Panc1 (cell line): ENCODE measurements around the gene ARHGEF7. TPM values are rescaled to one million over a fixed set of nuclear protein-coding genes. Genes with fewer than 3 reads are reported as not detected.

ENCODE experiments used
- ATAC-seq: fragments of 200-7000 bp; cut with Tn5 transposase; 2 replicates; pipeline ENCODE4 v1.9.1; 2020; ENCODE audit warnings: mild to moderate bottlenecking, moderate library complexity
- BruUV-seq: library from RNA; stranded (reverse); fragments of 400-500 nt; replicated peaks from 2 replicates; lab custom pipeline; 2021; lab: Mats Ljungman, UMichigan
- CTCF ChIA-PET: fragments of 300-600 bp; sonication (Branson Sonifier 250); formaldehyde crosslinking; loops from one replicate; lab custom pipeline; 2022; ENCODE audit warnings: antibody characterized with exemption; lab: Charles Lee
- POLR2A ChIA-PET: fragments of 300-600 bp; sonication (Branson Sonifier 250); formaldehyde crosslinking; loops from one replicate; lab custom pipeline; 2022; ENCODE audit warnings: antibody characterized with exemption; lab: Charles Lee
- DNase-seq: peaks from one replicate; pipeline ENCODE4 v3.0.0-alpha.2; 2010; ENCODE audit warnings: low read depth, low spot score
- H3K27ac ChIP-seq: 2 replicates; pipeline ENCODE4 v1.5.1; 2011; ENCODE audit warnings: mild to moderate bottlenecking, low read length, inconsistent platforms
- H3K27me3 ChIP-seq: fragments of 200-500 bp; sonication (Bioruptor generic); 2 replicates; pipeline ENCODE4 v1.6.0; 2014; ENCODE audit warnings: low read length, inconsistent platforms; ENCODE audit not compliant: control insufficient read depth, insufficient read depth
- H3K36me3 ChIP-seq: fragments of 200-500 bp; sonication (Bioruptor generic); 2 replicates; pipeline ENCODE4 v1.5.1; 2014; ENCODE audit warnings: inconsistent platforms, mild to moderate bottlenecking, low read length, moderate library complexity; ENCODE audit not compliant: control insufficient read depth, insufficient read depth
- H3K4me1 ChIP-seq: 2 replicates; pipeline ENCODE4 v1.5.1; 2011; ENCODE audit warnings: inconsistent platforms, mild to moderate bottlenecking, low read length, moderate library complexity; ENCODE audit not compliant: control insufficient read depth, insufficient read depth
- H3K4me3 ChIP-seq, 2 experiments: 2 replicates each; pipeline ENCODE4 v1.5.1; 2011 to 2012; ENCODE audit warnings: low read depth in 2 of 2, low read length in 2 of 2, mild to moderate bottlenecking in 2 of 2, inconsistent platforms in 1 of 2, moderate library complexity in 1 of 2
- H3K9me3 ChIP-seq: fragments of 200-500 bp; sonication (Bioruptor generic); 2 replicates; pipeline ENCODE4 v1.5.1; 2014; ENCODE audit warnings: low read depth, mild to moderate bottlenecking, inconsistent platforms, low read length, moderate library complexity; ENCODE audit not compliant: control insufficient read depth, insufficient read depth
- POLR2AphosphoS5 ChIP-seq: IDR thresholded peaks from 2 replicates; pipeline ENCODE4 v1.6.1; 2012; ENCODE audit warnings: mild to moderate bottlenecking, low read depth, low read length, moderate library complexity
- SIN3A ChIP-seq: IDR thresholded peaks from 2 replicates; pipeline ENCODE4 v1.6.1; 2012; ENCODE audit warnings: low read depth, mild to moderate bottlenecking, low read length, moderate library complexity, borderline replicate concordance; ENCODE audit not compliant: insufficient read depth
- TCF7L2 ChIP-seq: IDR thresholded peaks from 2 replicates; pipeline ENCODE4 v1.6.1; 2011; ENCODE audit warnings: mild to moderate bottlenecking, low read depth, low read length, inconsistent platforms
- in situ Hi-C: cut with HindIII; loops from 2 replicates; pipeline ENCODE4 v1.10.0; 2016; ENCODE audit warnings: low sequenced_read_pairs, low pct_unique_long_range_greater_than_20kb
- intact Hi-C: fragments of 100-400 bp; cut with micrococcal nuclease; formaldehyde crosslinking; loops from one replicate; pipeline ENCODE4 v1.10.0; 2022; ENCODE audit not compliant: unreplicated experiment
- total RNA-seq: library from RNA; stranded (reverse); gene quantifications from one replicate; pipeline ENCODE4 v1.2.1, GENCODE V29; 2021; ENCODE audit not compliant: unreplicated experiment
- TF ChIP-seq, protein P1 (sequence below): fragments of 450-650 bp; IDR thresholded peaks from 2 replicates; pipeline ENCODE4 v1.5.1; 2017; ENCODE audit warnings: mild to moderate bottlenecking
- TF ChIP-seq, protein P2 (sequence below), 2 experiments: IDR thresholded peaks; 2 replicates each; pipeline ENCODE4 v1.6.1; 2011 to 2012; ENCODE audit warnings: low read depth in 2 of 2, control low read depth in 1 of 2, low read length in 1 of 2, mild to moderate bottlenecking in 1 of 2, moderate library complexity in 1 of 2; ENCODE audit not compliant: insufficient read depth in 1 of 2

ARHGEF7 gene
- total RNA-seq, 1 experiment from 2014 or later: 36.4 TPM

DNA sequence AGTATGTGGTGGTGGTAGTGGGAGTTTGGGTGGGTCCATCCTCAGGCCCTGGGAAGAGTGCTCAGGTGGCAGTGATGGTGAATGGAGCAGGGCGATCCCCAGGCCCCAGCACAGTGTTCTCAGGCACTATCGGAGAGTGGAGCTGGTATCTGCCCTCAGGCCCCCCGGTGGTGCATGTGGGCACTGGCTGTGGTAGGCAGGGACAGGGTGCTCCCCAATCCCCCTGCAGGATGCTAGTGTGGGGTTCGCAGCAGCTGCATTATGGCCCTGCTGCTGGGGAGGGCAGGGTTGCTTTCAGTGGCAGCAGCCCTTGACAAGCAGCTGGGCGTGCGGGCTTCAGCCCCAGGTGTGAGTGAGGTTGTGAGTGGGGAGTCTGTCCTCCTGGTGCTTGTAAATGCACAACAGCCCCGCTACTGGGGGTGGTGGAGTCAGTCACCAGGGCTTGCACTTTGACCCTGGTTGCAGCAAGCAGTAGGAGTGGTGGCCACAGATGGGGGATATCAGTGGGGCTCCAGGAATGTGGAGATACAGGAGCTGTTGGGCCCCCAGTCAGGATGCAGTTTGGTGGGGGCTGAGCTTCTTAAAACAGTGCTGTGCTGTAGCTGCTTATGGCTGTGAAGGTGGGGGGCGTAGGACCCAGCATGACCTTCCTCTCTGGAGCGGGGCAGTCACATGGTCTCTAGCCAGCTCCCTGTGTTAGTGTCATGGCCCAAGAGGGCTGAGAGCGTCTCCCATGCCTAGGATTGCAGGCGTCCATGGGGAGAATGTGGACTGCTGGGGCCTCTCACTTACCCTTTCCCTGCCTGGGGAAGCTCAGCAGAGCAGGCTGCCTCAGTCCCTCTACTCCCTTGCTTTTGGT, 38.7 kb upstream of the ARHGEF7 start:
- ATAC-seq: no peak
- in situ Hi-C loops (no loop called here), intact Hi-C loops (no loop called here)
- no peaks in the 10 kb centered on the region for H3K36me3 ChIP-seq
- H3K27me3 ChIP-seq: no peaks in the 10 kb centered on the region
- CTCF ChIA-PET: no interaction called here
- BruUV-seq: no TSS peak
- no peaks in the 10 kb centered on the region for H3K4me1 ChIP-seq
- H3K4me3 ChIP-seq: no peak overlapping the region
- no peak for DNase-seq
- TF ChIP-seq, protein P1, sequence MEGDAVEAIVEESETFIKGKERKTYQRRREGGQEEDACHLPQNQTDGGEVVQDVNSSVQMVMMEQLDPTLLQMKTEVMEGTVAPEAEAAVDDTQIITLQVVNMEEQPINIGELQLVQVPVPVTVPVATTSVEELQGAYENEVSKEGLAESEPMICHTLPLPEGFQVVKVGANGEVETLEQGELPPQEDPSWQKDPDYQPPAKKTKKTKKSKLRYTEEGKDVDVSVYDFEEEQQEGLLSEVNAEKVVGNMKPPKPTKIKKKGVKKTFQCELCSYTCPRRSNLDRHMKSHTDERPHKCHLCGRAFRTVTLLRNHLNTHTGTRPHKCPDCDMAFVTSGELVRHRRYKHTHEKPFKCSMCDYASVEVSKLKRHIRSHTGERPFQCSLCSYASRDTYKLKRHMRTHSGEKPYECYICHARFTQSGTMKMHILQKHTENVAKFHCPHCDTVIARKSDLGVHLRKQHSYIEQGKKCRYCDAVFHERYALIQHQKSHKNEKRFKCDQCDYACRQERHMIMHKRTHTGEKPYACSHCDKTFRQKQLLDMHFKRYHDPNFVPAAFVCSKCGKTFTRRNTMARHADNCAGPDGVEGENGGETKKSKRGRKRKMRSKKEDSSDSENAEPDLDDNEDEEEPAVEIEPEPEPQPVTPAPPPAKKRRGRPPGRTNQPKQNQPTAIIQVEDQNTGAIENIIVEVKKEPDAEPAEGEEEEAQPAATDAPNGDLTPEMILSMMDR: no peak
- TF ChIP-seq SIN3A (no peak), TCF7L2 (no peak), POLR2AphosphoS5 (no peak)
- TF ChIP-seq, protein P2, sequence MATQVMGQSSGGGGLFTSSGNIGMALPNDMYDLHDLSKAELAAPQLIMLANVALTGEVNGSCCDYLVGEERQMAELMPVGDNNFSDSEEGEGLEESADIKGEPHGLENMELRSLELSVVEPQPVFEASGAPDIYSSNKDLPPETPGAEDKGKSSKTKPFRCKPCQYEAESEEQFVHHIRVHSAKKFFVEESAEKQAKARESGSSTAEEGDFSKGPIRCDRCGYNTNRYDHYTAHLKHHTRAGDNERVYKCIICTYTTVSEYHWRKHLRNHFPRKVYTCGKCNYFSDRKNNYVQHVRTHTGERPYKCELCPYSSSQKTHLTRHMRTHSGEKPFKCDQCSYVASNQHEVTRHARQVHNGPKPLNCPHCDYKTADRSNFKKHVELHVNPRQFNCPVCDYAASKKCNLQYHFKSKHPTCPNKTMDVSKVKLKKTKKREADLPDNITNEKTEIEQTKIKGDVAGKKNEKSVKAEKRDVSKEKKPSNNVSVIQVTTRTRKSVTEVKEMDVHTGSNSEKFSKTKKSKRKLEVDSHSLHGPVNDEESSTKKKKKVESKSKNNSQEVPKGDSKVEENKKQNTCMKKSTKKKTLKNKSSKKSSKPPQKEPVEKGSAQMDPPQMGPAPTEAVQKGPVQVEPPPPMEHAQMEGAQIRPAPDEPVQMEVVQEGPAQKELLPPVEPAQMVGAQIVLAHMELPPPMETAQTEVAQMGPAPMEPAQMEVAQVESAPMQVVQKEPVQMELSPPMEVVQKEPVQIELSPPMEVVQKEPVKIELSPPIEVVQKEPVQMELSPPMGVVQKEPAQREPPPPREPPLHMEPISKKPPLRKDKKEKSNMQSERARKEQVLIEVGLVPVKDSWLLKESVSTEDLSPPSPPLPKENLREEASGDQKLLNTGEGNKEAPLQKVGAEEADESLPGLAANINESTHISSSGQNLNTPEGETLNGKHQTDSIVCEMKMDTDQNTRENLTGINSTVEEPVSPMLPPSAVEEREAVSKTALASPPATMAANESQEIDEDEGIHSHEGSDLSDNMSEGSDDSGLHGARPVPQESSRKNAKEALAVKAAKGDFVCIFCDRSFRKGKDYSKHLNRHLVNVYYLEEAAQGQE (IDR thresholded peaks at IDR 0.05; ENCODE audit: insufficient read depth in 1 of 2, low read depth in 2 of 2, low read length in 1 of 2): no peak
- no peaks in the 10 kb centered on the region for H3K9me3 ChIP-seq
- no peak overlapping the region for H3K27ac ChIP-seq
- POLR2A ChIA-PET: no interaction called here

DNA sequence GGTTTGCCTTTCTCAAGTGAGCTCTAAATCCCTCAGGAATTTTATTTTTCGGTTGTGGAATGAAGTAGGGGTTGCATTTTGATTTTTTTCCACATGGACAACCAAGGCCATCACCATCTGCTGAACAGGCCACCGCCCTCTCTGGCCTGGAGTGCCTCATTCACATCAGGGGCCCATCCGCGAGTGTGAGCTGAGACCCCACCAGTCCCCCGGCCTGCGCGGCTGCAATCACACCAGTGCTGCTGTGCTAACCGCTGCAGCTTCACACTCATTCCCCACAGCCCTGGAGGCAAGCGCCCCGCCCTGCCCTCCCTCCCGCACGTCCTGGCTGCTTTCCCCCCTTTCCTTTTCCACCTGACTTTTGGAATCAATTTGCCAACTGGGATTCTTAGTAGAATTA, 35.7 kb upstream of the ARHGEF7 start:
- POLR2A ChIA-PET: no interaction called here
- CTCF ChIA-PET: no interaction called here

More for the DNA sequence above, 35.7 kb upstream of the ARHGEF7 start:
- Histone ChIP-seq H3K9me3 (no peaks in the 10 kb centered on the region), H3K4me3 (no peak overlapping the region), H3K36me3 (no peaks in the 10 kb centered on the region), H3K27me3 (no peaks in the 10 kb centered on the region), H3K4me1 (no peaks in the 10 kb centered on the region), H3K27ac (no peak overlapping the region)
- in situ Hi-C loops (no loop called here), intact Hi-C loops (no loop called here)
- TF ChIP-seq, protein P1: no peak
- TF ChIP-seq, protein P2 (IDR thresholded peaks at IDR 0.05; ENCODE audit: insufficient read depth in 1 of 2, low read depth in 2 of 2, low read length in 1 of 2): no peak
- TF ChIP-seq POLR2AphosphoS5 (no peak), TCF7L2 (no peak), SIN3A (no peak)
- DNase-seq: no peak
- ATAC-seq: no peak
- no TSS peak for BruUV-seq
